Spinal cord (tissue), 10 donors: ENCODE results near the gene NRXN2. TPM values are rescaled to one million over a fixed set of nuclear protein-coding genes. Genes with fewer than 3 reads are reported as not detected.
A peak's percentile ranks its signal among the peaks of the same experiment; 100 is the strongest.

ENCODE experiments used
- DNase-seq, 6 donors: peaks; one replicate each; pipeline versions ENCODE4 v3.0.0 to v3.0.0-alpha.2; 2013 to 2015; ENCODE audit warnings: low spot score in 6 of 6, low read depth in 4 of 6
- H3K27ac ChIP-seq: one replicate; pipeline ENCODE4 v1.5.1; 2013; ENCODE audit warnings: low read depth, low read length, control low read depth
- H3K27me3 ChIP-seq: one replicate; pipeline ENCODE4 v1.6.1; 2013; ENCODE audit warnings: low read length; ENCODE audit not compliant: control insufficient read depth, insufficient read depth
- H3K36me3 ChIP-seq: one replicate; pipeline ENCODE4 v1.6.1; 2013; ENCODE audit warnings: low read length; ENCODE audit not compliant: control insufficient read depth, insufficient read depth
- H3K4me1 ChIP-seq: one replicate; pipeline ENCODE4 v1.6.1; 2013; ENCODE audit warnings: low read length; ENCODE audit not compliant: control insufficient read depth, insufficient read depth
- H3K4me3 ChIP-seq: one replicate; pipeline ENCODE4 v1.5.1; 2013; ENCODE audit warnings: low read depth, low read length, control low read depth
- H3K9me3 ChIP-seq: one replicate; pipeline ENCODE4 v1.6.1; 2013; ENCODE audit warnings: low read length; ENCODE audit not compliant: control insufficient read depth, insufficient read depth
- WGBS: methylation state at CpG from one replicate; pipeline ENCODE4 v1.1.5; 2013; ENCODE audit warnings: missing lambda C conversion rate; ENCODE audit not compliant: insufficient coverage; 5-methylcytosine and 5-hydroxymethylcytosine counted together
- polyA plus RNA-seq, 2 donors: library from polyadenylated mRNA; unstranded; fragments of 120-200 nt; gene quantifications; one replicate each; pipeline ENCODE4 v1.2.1, GENCODE V29; 2013; ENCODE audit not compliant: insufficient read length in 2 of 2
- total RNA-seq, 2 donors: library from RNA; depleted of rRNA in 1 of 2; stranded (reverse); fragments of 120-200 nt in 1 of 2; fragments of >200 nt in 1 of 2; gene quantifications; one replicate each; pipeline versions ENCODE4 v1.2.3 to v1.2.4, GENCODE V29; 2013 to 2014
- donor health status: healthy.

The NRXN2 gene
- total and polyA plus RNA-seq, 4 donors: 68.0 to 424 (median 280) TPM

- Histone ChIP-seq H3K27ac (peak overlapping the region; percentile 78), H3K4me3 (peak overlapping the region; percentile 55), H3K36me3 (peaks cover 24% of the 10 kb centered on the region), H3K4me1 (peaks cover 65% of the 10 kb centered on the region), H3K27me3 (no peaks in the 10 kb centered on the region), H3K9me3 (no peaks in the 10 kb centered on the region)
- DNase-seq: peak in 1 of 6 donors; percentile 60
- WGBS: 27% methylated on average over 3 of the region's 9 CpGs
Observed at GRCh38 chr11:64723907-64724862, 1.2 kb upstream of the NRXN2 start.

- peak overlapping the region; percentile 49 for H3K27ac ChIP-seq
- H3K4me3 ChIP-seq: peak overlapping the region; percentile 44
- H3K4me1 ChIP-seq: peaks cover 76% of the 10 kb centered on the region
- WGBS: 9% methylated on average over 14 of the region's 36 CpGs
- H3K9me3 ChIP-seq: no peaks in the 10 kb centered on the region
- peaks cover 29% of the 10 kb centered on the region for H3K36me3 ChIP-seq
- no peaks in the 10 kb centered on the region for H3K27me3 ChIP-seq
- peak in 2 of 6 donors; percentile 60 to 73 for DNase-seq
Observed at GRCh38 chr11:64722141-64723065, 594 bp downstream of the NRXN2 start.

GRCh38 chr11:64721359-64721699 is 1.7 kb downstream of the NRXN2 start:
- DNase-seq: no peak
- Histone ChIP-seq H3K9me3 (no peaks in the 10 kb centered on the region), H3K4me1 (peaks cover 84% of the 10 kb centered on the region), H3K4me3 (peak overlapping the region; percentile 44), H3K27ac (no peak overlapping the region), H3K27me3 (no peaks in the 10 kb centered on the region), H3K36me3 (peaks cover 34% of the 10 kb centered on the region)
- no CpG with 5 or more reads among the region's 3 CpGs for WGBS

- peaks cover 34% of the 10 kb centered on the region for H3K36me3 ChIP-seq
- H3K27me3 ChIP-seq: no peaks in the 10 kb centered on the region
- DNase-seq: no peak
- H3K27ac ChIP-seq: no peak overlapping the region
- peaks cover 84% of the 10 kb centered on the region for H3K4me1 ChIP-seq
- 63% methylated on average over 11 of the region's 12 CpGs for WGBS
- no peaks in the 10 kb centered on the region for H3K9me3 ChIP-seq
- H3K4me3 ChIP-seq: peak overlapping the region; percentile 44
Observed at GRCh38 chr11:64720640-64721358, 2.2 kb downstream of the NRXN2 start.

- Histone ChIP-seq H3K27ac (no peak overlapping the region), H3K4me1 (peaks cover 84% of the 10 kb centered on the region), H3K27me3 (no peaks in the 10 kb centered on the region), H3K4me3 (no peak overlapping the region), H3K36me3 (peaks cover 34% of the 10 kb centered on the region), H3K9me3 (no peaks in the 10 kb centered on the region)
- DNase-seq: no peak
- 75% methylated on average over 9 of the region's 9 CpGs for WGBS
Observed at GRCh38 chr11:64720167-64720566, 2.8 kb downstream of the NRXN2 start.

- no peaks in the 10 kb centered on the region for H3K9me3 ChIP-seq
- 88% methylated on average over 10 of the region's 10 CpGs for WGBS
- H3K4me3 ChIP-seq: no peak overlapping the region
- H3K27ac ChIP-seq: no peak overlapping the region
- peaks cover 34% of the 10 kb centered on the region for H3K36me3 ChIP-seq
- H3K4me1 ChIP-seq: peaks cover 83% of the 10 kb centered on the region
- DNase-seq: no peak
- peaks cover 6% of the 10 kb centered on the region for H3K27me3 ChIP-seq
Observed at GRCh38 chr11:64719406-64719805, 3.6 kb downstream of the NRXN2 start.

GRCh38 chr11:64718780-64719124 is 4.2 kb downstream of the NRXN2 start:
- Histone ChIP-seq H3K27me3 (peaks cover 6% of the 10 kb centered on the region), H3K9me3 (no peaks in the 10 kb centered on the region), H3K4me1 (peaks cover 83% of the 10 kb centered on the region), H3K4me3 (no peak overlapping the region), H3K27ac (no peak overlapping the region), H3K36me3 (peaks cover 34% of the 10 kb centered on the region)
- WGBS: 42% methylated on average over 2 of the region's 4 CpGs
- DNase-seq: no peak

GRCh38 chr11:64718084-64718779 is 4.8 kb downstream of the NRXN2 start:
- peaks cover 80% of the 10 kb centered on the region for H3K4me1 ChIP-seq
- H3K4me3 ChIP-seq: no peak overlapping the region
- no peak for DNase-seq
- peaks cover 6% of the 10 kb centered on the region for H3K27me3 ChIP-seq
- WGBS: 75% methylated on average over 10 of the region's 15 CpGs
- H3K9me3 ChIP-seq: no peaks in the 10 kb centered on the region
- no peak overlapping the region for H3K27ac ChIP-seq
- H3K36me3 ChIP-seq: peaks cover 35% of the 10 kb centered on the region

- Histone ChIP-seq H3K27me3 (peaks cover 9% of the 10 kb centered on the region), H3K4me3 (no peak overlapping the region), H3K27ac (no peak overlapping the region), H3K4me1 (peaks cover 83% of the 10 kb centered on the region), H3K9me3 (no peaks in the 10 kb centered on the region), H3K36me3 (peaks cover 42% of the 10 kb centered on the region)
- WGBS: 63% methylated on average over 4 of the region's 4 CpGs
- no peak for DNase-seq
Observed at GRCh38 chr11:64717268-64717578, 5.8 kb downstream of the NRXN2 start.
